H1 (cell line): ENCODE measurements around the gene ITGA6. TPM values are rescaled to one million over a fixed set of nuclear protein-coding genes. Genes with fewer than 3 reads are reported as not detected.

ENCODE experiments used
- CTCF ChIA-PET: fragments of 300-600 bp; sonication (Branson Sonifier 250); formaldehyde crosslinking; loops from one replicate; lab custom pipeline; 2021; ENCODE audit not compliant: partially characterized antibody; lab: Charles Lee
- POLR2A ChIA-PET: fragments of 300-600 bp; sonication (Branson Sonifier 250); formaldehyde crosslinking; loops from one replicate; lab custom pipeline; 2021; ENCODE audit warnings: inconsistent platforms; ENCODE audit not compliant: partially characterized antibody; lab: Charles Lee
- DNase-seq, 2 experiments: peaks; one replicate each; pipeline versions ENCODE4 v3.0.0 to v3.0.0-alpha.2; 2010 to 2022; ENCODE audit warnings: low spot score in 2 of 2, low read depth in 1 of 2, mixed read lengths in 1 of 2
- FAIRE-seq: peaks from 2 replicates; lab custom pipeline; 2011; peaks lifted over from hg19 to GRCh38; lab: Jason Lieb, UNC
- H2AFZ ChIP-seq: 2 replicates; pipeline ENCODE4 v1.8.1; 2012; ENCODE audit warnings: low read length, inconsistent platforms
- H2AK5ac ChIP-seq: 2 replicates; pipeline ENCODE4 v1.6.1; 2013; ENCODE audit warnings: low read depth, low read length
- H2BK120ac ChIP-seq: replicated peaks from 2 replicates; pipeline ENCODE3; 2013; ENCODE audit warnings: low read depth, low read length, inconsistent platforms
- H2BK12ac ChIP-seq: 2 replicates; pipeline ENCODE4 v1.6.1; 2013; ENCODE audit warnings: low read depth, low read length
- H2BK15ac ChIP-seq: 2 replicates; pipeline ENCODE4 v1.6.1; 2013; ENCODE audit warnings: low read length
- H2BK20ac ChIP-seq: 2 replicates; pipeline ENCODE4 v1.6.1; 2013; ENCODE audit warnings: low read length
- H2BK5ac ChIP-seq: 2 replicates; pipeline ENCODE4 v1.6.1; 2013; ENCODE audit warnings: low read depth, low read length
- H3K14ac ChIP-seq: 2 replicates; pipeline ENCODE4 v1.6.1; 2013; ENCODE audit warnings: inconsistent platforms; ENCODE audit not compliant: insufficient read length
- H3K18ac ChIP-seq: 2 replicates; pipeline ENCODE4 v1.6.1; 2013; ENCODE audit warnings: low read length; ENCODE audit errors: extremely low read depth
- H3K23ac ChIP-seq: 2 replicates; pipeline ENCODE4 v1.6.1; 2013; ENCODE audit warnings: inconsistent platforms; ENCODE audit not compliant: insufficient read length
- H3K23me2 ChIP-seq: 2 replicates; pipeline ENCODE4 v1.6.1; 2013; ENCODE audit warnings: low read depth, low read length
- H3K27ac ChIP-seq: 2 replicates; pipeline ENCODE4 v1.6.1; 2011; ENCODE audit warnings: low read depth, low read length, inconsistent platforms
- H3K27me3 ChIP-seq, 4 experiments: replicated peaks in 1 of 4; 1 replicate in 1 of 4; 2 replicates in 3 of 4; pipeline versions ENCODE4 v1.6.1 to v1.8.1; 2011 to 2013; ENCODE audit warnings: low read length in 3 of 4, mild to moderate bottlenecking in 3 of 4, inconsistent platforms in 2 of 4, mixed read lengths in 2 of 4, moderate library complexity in 1 of 4; ENCODE audit not compliant: control insufficient read depth in 3 of 4, insufficient read depth in 3 of 4; ENCODE audit errors: extremely low read depth in 1 of 4
- H3K36me3 ChIP-seq, 4 experiments: 2 replicates each; pipeline versions ENCODE4 v1.6.1 to v1.8.1; 2011 to 2013; ENCODE audit warnings: mild to moderate bottlenecking in 4 of 4, low read length in 3 of 4, moderate library complexity in 2 of 4, control low read depth in 1 of 4, inconsistent platforms in 1 of 4; ENCODE audit not compliant: insufficient read depth in 4 of 4, control insufficient read depth in 2 of 4
- H3K4ac ChIP-seq: replicated peaks from 2 replicates; pipeline ENCODE3; 2013; ENCODE audit warnings: low read length, low read depth, mixed read lengths, inconsistent platforms; ENCODE audit not compliant: insufficient read length
- H3K4me1 ChIP-seq, 4 experiments: replicated peaks in 1 of 4; 1 replicate in 1 of 4; 2 replicates in 3 of 4; pipeline versions ENCODE4 v1.6.1 to v1.8.1; 2011 to 2013; ENCODE audit warnings: low read length in 3 of 4, inconsistent platforms in 2 of 4, mixed read lengths in 1 of 4; ENCODE audit not compliant: insufficient read depth in 4 of 4, control insufficient read depth in 3 of 4
- H3K4me2 ChIP-seq, 2 experiments: 2 replicates each; pipeline versions ENCODE4 v1.6.1 to v1.8.1; 2011 to 2013; ENCODE audit warnings: low read depth in 2 of 2, low read length in 2 of 2, control low read depth in 1 of 2, inconsistent platforms in 1 of 2, mild to moderate bottlenecking in 1 of 2; ENCODE audit not compliant: insufficient read depth in 1 of 2
- H3K4me3 ChIP-seq, 4 experiments: fragments of 200-600, 300-600 bp in 1 of 4; sonication (generic), shearing (Covaris generic), sonication (Bioruptor Twin) in 1 of 4; 2 replicates each; pipeline versions ENCODE4 v1.5.1 to v1.8.1; 2011 to 2016; ENCODE audit warnings: low read length in 4 of 4, low read depth in 3 of 4, control low read depth in 2 of 4, inconsistent platforms in 2 of 4, mild to moderate bottlenecking in 2 of 4, mixed read lengths in 1 of 4, moderate library complexity in 1 of 4; ENCODE audit not compliant: insufficient read depth in 2 of 4; ENCODE audit errors: extremely low read depth in 1 of 4
- H3K56ac ChIP-seq: replicated peaks from 2 replicates; pipeline ENCODE3; 2013; ENCODE audit warnings: low read depth, mild to moderate bottlenecking, mixed read lengths, low read length, inconsistent platforms; ENCODE audit not compliant: insufficient read length
- H3K79me1 ChIP-seq: 2 replicates; pipeline ENCODE4 v1.6.1; 2013; ENCODE audit warnings: low read depth, low read length, control low read depth
- H3K79me2 ChIP-seq, 2 experiments: 2 replicates each; pipeline versions ENCODE4 v1.6.1 to v1.8.1; 2012 to 2013; ENCODE audit warnings: low read length in 2 of 2, mild to moderate bottlenecking in 2 of 2, inconsistent platforms in 1 of 2; ENCODE audit not compliant: insufficient read depth in 2 of 2, control insufficient read depth in 1 of 2
- H3K9ac ChIP-seq, 4 experiments: replicated peaks in 1 of 4; 1 replicate in 1 of 4; 2 replicates in 3 of 4; pipeline versions ENCODE4 v1.6.1 to v1.8.1; 2011 to 2013; ENCODE audit warnings: low read depth in 3 of 4, low read length in 3 of 4, control low read depth in 2 of 4, mild to moderate bottlenecking in 2 of 4, moderate library complexity in 2 of 4, inconsistent platforms in 1 of 4; ENCODE audit errors: extremely low read depth in 1 of 4
- H3K9me3 ChIP-seq, 2 experiments: 2 replicates each; pipeline versions ENCODE4 v1.6.1 to v1.8.1; 2012 to 2013; ENCODE audit warnings: mild to moderate bottlenecking in 2 of 2, moderate library complexity in 2 of 2, control low read depth in 1 of 2, inconsistent platforms in 1 of 2, low read depth in 1 of 2, low read length in 1 of 2, mixed read lengths in 1 of 2; ENCODE audit not compliant: insufficient read depth in 2 of 2
- H4K20me1 ChIP-seq, 2 experiments: replicated peaks in 1 of 2; 2 replicates each; pipeline versions ENCODE3 to v1.8.1; 2011 to 2013; ENCODE audit warnings: inconsistent platforms in 2 of 2, low read length in 2 of 2, mild to moderate bottlenecking in 1 of 2; ENCODE audit not compliant: insufficient read depth in 2 of 2, control insufficient read depth in 1 of 2
- H4K5ac ChIP-seq: 2 replicates; pipeline ENCODE4 v1.6.1; 2013; ENCODE audit warnings: low read length, low read depth, mixed read lengths, inconsistent platforms; ENCODE audit not compliant: insufficient read length
- H4K8ac ChIP-seq: 2 replicates; pipeline ENCODE4 v1.8.0; 2013; ENCODE audit warnings: mild to moderate bottlenecking, moderate library complexity, low read length, inconsistent platforms; ENCODE audit not compliant: insufficient read depth; ENCODE audit errors: extremely low read depth
- H4K91ac ChIP-seq: replicated peaks from 2 replicates; pipeline ENCODE3; 2013; ENCODE audit warnings: low read length, mixed read lengths, inconsistent platforms; ENCODE audit not compliant: insufficient read length
- BACH1 ChIP-seq: IDR thresholded peaks from 2 replicates; pipeline ENCODE4 v1.6.1; 2012; ENCODE audit warnings: low read length, improper control_type of control experiment
- CHD2 ChIP-seq: IDR thresholded peaks from 2 replicates; pipeline ENCODE4 v1.6.1; 2012; ENCODE audit warnings: low read length, improper control_type of control experiment
- FOSL1 ChIP-seq: IDR thresholded peaks from 2 replicates; pipeline ENCODE4 v1.6.1; 2011; ENCODE audit warnings: mild to moderate bottlenecking, low read depth, low read length, moderate library complexity; ENCODE audit not compliant: insufficient read depth
- HDAC2 ChIP-seq, 2 experiments: fragments of 300-600 bp in 1 of 2; sonication (generic) in 1 of 2; IDR thresholded peaks; 2 replicates each; pipeline ENCODE4 v1.6.1; 2011 to 2012; ENCODE audit warnings: low read depth in 2 of 2, low read length in 2 of 2, mild to moderate bottlenecking in 2 of 2, moderate library complexity in 2 of 2, borderline replicate concordance in 1 of 2, inconsistent platforms in 1 of 2
- RAD21 ChIP-seq, 2 experiments: IDR thresholded peaks in 1 of 2; conservative IDR thresholded peaks in 1 of 2; 2 replicates each; pipeline ENCODE4 v1.6.1; 2011; ENCODE audit warnings: low read depth in 2 of 2, low read length in 2 of 2, improper control_type of control experiment in 1 of 2, inconsistent platforms in 1 of 2, mild to moderate bottlenecking in 1 of 2, moderate library complexity in 1 of 2
- RXRA ChIP-seq: IDR thresholded peaks from 2 replicates; pipeline ENCODE4 v1.6.1; 2011; ENCODE audit warnings: low read depth, mild to moderate bottlenecking, low read length, moderate library complexity; ENCODE audit not compliant: insufficient read depth
- SIN3A ChIP-seq, 2 experiments: IDR thresholded peaks in 1 of 2; conservative IDR thresholded peaks in 1 of 2; 2 replicates each; pipeline ENCODE4 v1.6.1; 2011 to 2012; ENCODE audit warnings: low read length in 2 of 2, improper control_type of control experiment in 1 of 2, low read depth in 1 of 2, mild to moderate bottlenecking in 1 of 2
- SRF ChIP-seq: IDR thresholded peaks from 2 replicates; pipeline ENCODE4 v1.6.1; 2011; ENCODE audit warnings: mild to moderate bottlenecking, low read depth, low read length, moderate library complexity
- TEAD4 ChIP-seq: IDR thresholded peaks from 2 replicates; pipeline ENCODE4 v1.6.1; 2012; ENCODE audit warnings: low read depth, low read length, inconsistent platforms, mixed read lengths
- YY1 ChIP-seq: IDR thresholded peaks from 2 replicates; pipeline ENCODE4 v1.6.1; 2011; ENCODE audit warnings: low read depth, mild to moderate bottlenecking, low read length
- WGBS, 2 experiments: shearing (Covaris generic) in 1 of 2; methylation state at CpG; one replicate each; pipeline versions ENCODE4 v1.1.6 to v1.1.7; 2013 to 2015; ENCODE audit warnings: low lambda C conversion rate in 2 of 2, mixed read lengths in 2 of 2, inconsistent platforms in 1 of 2, low coverage in 1 of 2, missing lambda C conversion rate in 1 of 2; ENCODE audit not compliant: insufficient replicate concordance in 2 of 2, insufficient coverage in 1 of 2, insufficient read length in 1 of 2; ENCODE audit errors: extremely low coverage in 1 of 2, missing lambda C conversion rate in 1 of 2; 5-methylcytosine and 5-hydroxymethylcytosine counted together
- polyA plus RNA-seq, 7 experiments: library from polyadenylated mRNA; depleted of rRNA in 3 of 7; stranded (reverse) in 5 of 7; unstranded in 2 of 7; fragments of >200 nt in 5 of 7; fragments of 200-250 nt in 2 of 7; gene quantifications; 1 replicate in 5 of 7; 2 replicates in 1 of 7; 4 replicates in 1 of 7; pipeline versions ENCODE4 v1.2.1 to v1.2.3, GENCODE V29; 2011 to 2013; ENCODE audit warnings: missing spikeins in 2 of 7, mixed read lengths in 2 of 7
- total RNA-seq: library from RNA; stranded (reverse); fragmentation: NEBNext Ultra II Directional; extraction: Animal tissue kit (Norgen Biotek cat#: 25700); gene quantifications from 2 replicates; pipeline ENCODE4 v1.2.1, GENCODE V29; 2021

The ITGA6 gene
- total and polyA plus RNA-seq, 2 of the 8 experiments (the other 6 are each of a cell fraction or from before 2014, with no cell fraction given): 26.9 to 118 TPM

- Histone ChIP-seq H3K4ac (no peak overlapping the region), H3K9me3 (no peaks in the 10 kb centered on the region), H3K18ac (peak overlapping the region; percentile 42; the same call in 1 of the 2 replicates), H4K20me1 (peaks cover 4 to 13% of the 10 kb centered on the region in 2 experiments), H3K23me2 (no peaks in the 10 kb centered on the region), H3K79me1 (peaks cover 7% of the 10 kb centered on the region), H3K27me3 (no peaks in the 10 kb centered on the region), H3K14ac (no peak overlapping the region), H2AK5ac (no peak overlapping the region), H4K5ac (peak overlapping the region; percentile 1), H3K4me2 (peak overlapping the region in 1 of 2 experiments; percentile 29; a peak in 1 of 4 replicates), H3K36me3 (peaks cover 0 to 6% (median 3%) of the 10 kb centered on the region in 4 experiments; a peak in 2 of 8 replicates), H2BK12ac (0 out of 2 replicates have a peak overlapping the region, but pooled peaks have one; percentile 18), H3K23ac (no peak overlapping the region), H3K56ac (no peak overlapping the region), H3K4me3 (no peak overlapping the region), H3K4me1 (peaks cover 11 to 28% (median 15%) of the 10 kb centered on the region in 4 experiments; a peak in 6 of 7 replicates), H4K91ac (peak overlapping the region; percentile 89), H2BK5ac (peak overlapping the region; percentile 8; the same call in 1 of the 2 replicates), H2BK15ac (no peak overlapping the region), H2BK20ac (no peak overlapping the region), H3K9ac (no peak overlapping the region), H2AFZ (no peak overlapping the region), H3K27ac (peak overlapping the region; percentile 20; the same call in 1 of the 2 replicates), H2BK120ac (no peak overlapping the region), H3K79me2 (peaks cover 0 to 85% of the 10 kb centered on the region in 2 experiments; a peak in 2 of 4 replicates), H4K8ac (no peak overlapping the region)
- WGBS, 2 experiments: 10% methylated on average over 11 of the region's 11 CpGs; no CpG with 5 or more reads in 1 of the 2 experiments
- DNase-seq: peak; percentile 46 to 90
- ChIA-PET CTCF (interaction anchor here (0.5 to 32.4 kb wide), 90 partner anchors 11 to 927 kb away, joined by 3 to 634 read pairs (median 6); partner anchors contain the start of gene ITGA6), POLR2A (interaction anchor here (0.7 to 3.1 kb wide), 13 partner anchors 10 to 289 kb away, joined by 3 to 15 read pairs (median 4); no protein-coding TSS in a partner anchor)
- no peak for FAIRE-seq
- no peak; a peak in 1 of 4 replicates for TF ChIP-seq SIN3A (conservative IDR thresholded peaks at IDR 0.05 in 1 of 2, IDR thresholded peaks at IDR 0.05 in 1 of 2; ENCODE audit: low read depth in 1 of 2, low read length in 2 of 2)
- no peak for TF ChIP-seq RXRA
- TF ChIP-seq CHD2: 0 out of 2 replicates have a peak, but pooled peaks have one; percentile 31
- peak; percentile 18; the same call in 1 of the 2 replicates for TF ChIP-seq TEAD4
- TF ChIP-seq FOSL1: no peak
- peak; percentile 78 for TF ChIP-seq BACH1
- TF ChIP-seq SRF: peak; percentile 32; the same call in 1 of the 2 replicates
- peak in 1 of 2 experiments; percentile 45; a peak in 1 of 4 replicates for TF ChIP-seq HDAC2 (IDR thresholded peaks at IDR 0.05; ENCODE audit: borderline replicate concordance in 1 of 2, low read depth in 2 of 2, low read length in 2 of 2)
- 0 out of 2 replicates have a peak, but pooled peaks have one; percentile 52 for TF ChIP-seq YY1
- TF ChIP-seq RAD21 (IDR thresholded peaks at IDR 0.05 in 1 of 2, conservative IDR thresholded peaks at IDR 0.05 in 1 of 2; ENCODE audit: low read depth in 2 of 2, low read length in 2 of 2): peak; percentile 97 to 98
Measured at GRCh38 chr2:172461591-172462372, 34.4 kb downstream of the ITGA6 start.
